GM18499 (cell line): ENCODE measurements around the gene HYLS1.
"Not testable (repeated sequence)": the region's sequence is repeated elsewhere in the genome, so short reads cannot be mapped to it uniquely, and the experiment has no call there.

Source experiments
- ATAC-seq: cut with Tn5 transposase; IDR thresholded peaks from one replicate; pipeline ENCODE4 v1.9.1; 2021; ENCODE audit warnings: moderate number of reproducible peaks; ENCODE audit not compliant: insufficient read depth, unreplicated experiment

The HYLS1 gene

DNA sequence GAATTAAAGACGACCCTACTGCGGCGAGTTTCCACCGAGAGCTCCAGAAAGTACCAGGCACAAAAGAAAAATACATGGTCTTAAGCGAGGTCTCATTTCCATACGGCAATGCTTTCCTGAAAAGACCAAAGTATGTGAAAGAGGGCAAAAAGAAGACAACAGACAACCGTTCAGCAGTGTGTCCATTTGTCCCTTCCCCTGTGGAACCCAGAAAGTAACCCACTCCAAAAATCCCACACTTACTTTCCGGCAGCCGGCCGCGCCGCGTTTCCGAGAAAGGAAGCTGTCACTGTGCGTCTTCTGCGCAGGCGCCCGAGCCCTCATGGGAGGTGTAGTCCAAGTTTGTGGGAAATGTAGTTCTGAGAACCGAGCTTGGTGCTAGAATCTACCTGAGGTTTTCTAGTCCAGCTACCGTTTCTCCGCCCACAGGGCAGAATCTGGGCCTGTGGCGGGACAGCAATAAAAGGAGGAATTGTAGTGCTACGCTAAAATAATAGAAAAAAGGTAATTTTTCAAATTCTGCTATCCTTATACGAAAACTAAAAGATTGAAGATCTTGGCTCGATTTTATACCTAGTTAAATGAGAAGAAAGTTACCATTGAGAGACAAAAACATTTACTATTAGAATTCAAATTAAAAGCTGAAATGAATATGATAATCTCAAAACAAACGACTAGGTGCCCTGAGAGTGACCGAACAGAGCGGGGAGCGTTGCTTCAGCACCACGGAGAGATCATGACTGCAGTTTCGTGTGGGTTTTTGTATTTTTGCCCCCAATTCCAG lies 15.7 kb downstream of the HYLS1 start, which contains the start of gene PUS3:
Gene PUS3 (minus strand): TSS at position 280 of the 784 bp plus-strand sequence. CDS start 6,922 bp downstream, outside the sequence.
- ATAC-seq: peak; percentile 79

DNA sequence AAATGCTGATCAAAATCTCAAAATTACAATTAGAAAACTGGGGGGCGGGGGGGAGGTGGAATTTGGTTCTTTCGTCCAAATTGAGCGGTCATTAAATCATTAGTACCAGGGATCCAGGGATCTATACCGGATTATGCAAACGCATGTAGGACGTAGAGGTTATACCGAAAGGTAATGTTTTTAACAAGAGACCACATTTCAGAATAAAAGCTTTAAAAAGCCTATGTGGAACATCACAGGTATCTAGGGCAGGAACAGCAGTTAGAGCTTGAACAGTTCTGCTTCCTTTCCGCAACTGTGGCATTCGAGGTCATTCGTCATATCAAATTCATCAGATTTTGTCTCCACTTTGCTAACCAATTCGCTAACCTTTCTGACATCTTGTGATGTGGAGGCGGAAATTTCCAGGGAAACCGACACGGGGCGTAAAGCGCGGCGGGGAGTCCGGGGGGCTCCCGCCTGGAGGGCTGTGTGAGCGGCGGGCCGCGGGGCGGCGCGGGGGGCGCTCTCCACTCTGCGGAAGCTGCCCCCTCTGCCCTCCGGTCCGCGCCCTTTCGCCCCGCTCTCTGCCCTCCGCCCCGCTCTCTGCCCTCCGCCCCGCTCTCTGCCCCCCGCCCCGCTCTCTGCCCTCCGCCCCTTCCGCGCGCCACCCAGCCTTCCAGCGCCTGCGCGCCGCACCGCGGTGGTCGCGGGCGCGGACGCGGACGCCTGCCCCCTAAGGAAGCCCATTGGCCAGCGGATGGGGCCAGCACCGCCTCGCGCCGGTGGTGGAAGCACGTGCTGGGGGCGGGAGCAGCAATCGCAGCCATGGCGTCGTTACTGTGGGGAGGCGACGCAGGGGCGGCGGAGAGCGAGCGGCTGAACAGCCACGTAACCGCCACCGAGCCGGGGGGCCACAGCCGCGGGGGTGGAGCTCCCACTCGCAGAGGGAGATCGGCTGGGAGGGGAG lies 16.5 kb downstream of the HYLS1 start, which contains the start of gene DDX25:
Gene DDX25 (plus strand): TSS at position 798 of the 949 bp plus-strand sequence. CDS start 10 bp downstream, at position 808.
- no peak for ATAC-seq

DNA sequence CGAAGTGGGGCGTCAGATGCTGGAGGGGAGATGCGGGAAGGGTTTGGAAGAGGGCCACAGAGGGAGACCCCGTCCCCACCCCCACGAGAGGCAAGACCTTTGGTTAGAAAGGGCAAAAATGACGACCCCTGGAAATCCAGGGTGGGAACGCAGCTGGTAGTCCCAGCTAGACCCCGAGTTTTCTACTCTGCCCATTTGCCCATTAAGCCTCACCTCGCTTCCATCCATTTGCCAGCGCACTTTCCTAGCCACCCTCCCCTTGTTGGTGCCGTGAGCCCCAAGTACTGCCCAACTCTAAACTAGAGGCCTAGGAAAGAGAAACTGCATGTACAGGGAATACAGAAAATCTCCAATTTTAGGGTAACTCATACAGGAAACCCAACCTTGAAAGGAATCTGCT lies 17.2 kb downstream of the HYLS1 start:
- ATAC-seq: no peak

DNA sequence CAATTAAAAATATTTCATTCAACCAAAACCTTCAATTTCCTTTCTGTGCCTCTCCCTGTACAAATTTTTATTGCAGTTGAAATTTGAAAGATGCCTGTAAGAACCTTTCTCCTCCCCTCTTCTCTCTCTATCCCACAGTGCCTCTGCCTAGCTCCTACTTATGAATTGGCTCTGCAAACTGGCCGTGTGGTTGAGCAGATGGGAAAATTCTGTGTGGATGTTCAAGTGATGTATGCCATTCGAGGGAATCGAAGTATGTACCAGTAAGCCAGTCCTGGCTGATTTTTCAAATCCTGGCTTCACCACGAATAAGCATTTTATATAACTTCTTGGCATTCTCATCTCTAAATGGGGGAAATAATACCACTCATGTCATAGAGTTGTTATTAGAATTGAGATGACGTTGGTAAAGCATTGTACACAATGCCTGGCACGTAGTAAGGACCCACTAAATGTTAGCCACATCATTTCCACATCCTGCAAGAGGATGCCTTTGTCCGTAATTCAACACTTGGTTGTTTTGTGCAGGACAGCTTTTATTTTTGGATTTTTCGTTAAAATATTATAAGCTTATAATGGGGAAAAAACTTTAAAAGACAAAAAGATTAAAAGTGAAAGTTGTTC lies 22.9 kb downstream of the HYLS1 start:
- ATAC-seq: no peak

DNA sequence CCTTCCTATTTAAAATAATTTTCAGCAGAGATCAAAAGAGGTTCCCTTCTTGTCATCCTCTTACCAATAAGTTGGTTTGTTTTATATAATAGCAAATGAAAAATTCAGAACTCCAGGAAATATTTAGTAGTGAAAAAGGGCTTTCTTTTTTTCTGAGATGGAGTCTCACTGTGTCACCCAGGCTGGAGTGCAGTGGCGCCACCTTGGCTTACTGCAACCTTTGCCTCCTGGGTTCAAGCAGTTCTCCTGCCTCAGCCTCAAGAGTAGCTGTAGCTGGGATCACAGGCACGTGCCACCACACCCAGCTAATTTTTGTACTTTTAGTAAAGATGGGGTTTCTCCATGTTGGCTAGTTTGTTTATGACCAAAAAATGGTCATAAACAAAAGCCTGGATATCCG lies 27.1 kb downstream of the HYLS1 start:
- not testable (repeated sequence) for ATAC-seq

DNA sequence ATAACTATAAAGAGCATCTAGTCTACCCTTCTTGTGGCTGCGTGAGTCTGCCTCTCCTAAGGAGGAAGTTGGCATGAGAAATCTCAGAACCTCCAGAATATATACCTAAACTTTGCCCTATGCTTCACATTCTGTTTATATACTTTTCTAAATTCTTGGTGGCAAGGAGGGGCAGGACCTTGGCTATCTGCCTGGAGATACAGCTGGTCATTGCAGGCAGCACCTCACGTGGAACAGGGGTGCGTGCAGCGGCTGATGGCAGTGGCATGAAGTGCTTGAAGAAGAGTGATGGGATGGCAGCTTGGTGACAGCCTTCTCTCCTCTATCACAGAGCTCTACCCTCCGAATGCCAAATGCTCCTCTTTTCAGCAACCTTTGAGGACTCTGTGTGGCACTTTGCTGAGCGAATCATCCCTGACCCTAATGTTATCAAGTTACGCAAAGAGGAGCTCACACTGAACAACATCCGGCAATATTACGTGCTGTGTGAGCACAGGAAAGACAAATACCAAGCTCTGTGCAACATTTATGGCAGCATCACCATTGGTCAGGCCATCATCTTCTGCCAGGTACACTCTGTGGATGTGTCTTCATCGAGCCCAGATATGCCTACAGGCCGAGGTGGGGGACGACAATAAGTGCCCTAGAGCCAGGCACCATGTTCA lies 29.3 kb downstream of the HYLS1 start:
- no peak for ATAC-seq

DNA sequence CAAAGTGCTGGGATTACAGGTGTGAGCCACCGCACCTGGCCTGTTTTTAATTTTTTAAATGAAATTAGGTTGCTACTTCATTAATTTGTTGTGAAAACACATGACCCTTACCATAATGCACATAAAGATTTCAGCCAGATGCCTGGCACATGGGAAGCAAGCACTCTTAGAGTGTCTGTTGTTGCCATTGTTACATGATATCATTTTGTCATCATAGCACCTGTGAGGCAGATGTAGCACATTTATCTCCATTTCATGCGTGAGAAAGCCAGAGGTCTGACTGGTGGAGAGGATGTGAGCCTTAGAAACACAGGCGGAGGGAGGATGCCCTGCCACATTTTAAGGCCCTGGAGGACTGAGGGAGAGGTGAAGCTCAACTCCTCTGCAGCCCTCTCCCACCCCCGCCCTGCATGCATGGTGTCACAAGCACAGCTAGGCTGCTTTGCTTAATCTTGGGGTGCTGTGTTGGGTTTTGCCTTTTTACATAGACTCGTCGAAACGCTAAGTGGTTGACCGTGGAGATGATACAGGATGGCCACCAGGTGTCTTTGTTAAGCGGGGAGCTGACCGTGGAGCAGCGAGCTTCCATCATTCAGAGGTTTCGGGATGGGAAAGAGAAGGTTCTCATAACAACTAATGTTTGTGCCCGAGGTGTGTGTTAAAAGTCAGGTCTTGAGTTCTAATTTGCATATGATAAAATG lies 30.8 kb downstream of the HYLS1 start:
- ATAC-seq: no peak

DNA sequence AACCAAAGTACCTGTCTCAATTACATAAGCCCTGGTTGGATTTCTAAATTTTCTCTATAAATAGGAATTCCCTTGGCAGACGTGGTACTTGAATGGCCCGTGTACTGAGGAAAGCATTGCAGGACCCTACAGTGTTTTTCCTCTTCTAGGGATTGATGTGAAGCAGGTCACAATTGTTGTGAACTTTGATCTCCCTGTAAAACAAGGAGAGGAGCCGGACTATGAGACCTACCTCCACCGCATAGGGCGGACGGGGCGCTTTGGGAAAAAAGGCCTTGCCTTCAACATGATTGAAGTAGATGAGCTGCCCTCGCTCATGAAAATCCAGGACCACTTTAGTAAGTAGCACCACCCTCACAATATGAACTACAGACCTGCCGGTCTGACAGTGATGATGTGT lies 33.6 kb downstream of the HYLS1 start:
- ATAC-seq: no peak

DNA sequence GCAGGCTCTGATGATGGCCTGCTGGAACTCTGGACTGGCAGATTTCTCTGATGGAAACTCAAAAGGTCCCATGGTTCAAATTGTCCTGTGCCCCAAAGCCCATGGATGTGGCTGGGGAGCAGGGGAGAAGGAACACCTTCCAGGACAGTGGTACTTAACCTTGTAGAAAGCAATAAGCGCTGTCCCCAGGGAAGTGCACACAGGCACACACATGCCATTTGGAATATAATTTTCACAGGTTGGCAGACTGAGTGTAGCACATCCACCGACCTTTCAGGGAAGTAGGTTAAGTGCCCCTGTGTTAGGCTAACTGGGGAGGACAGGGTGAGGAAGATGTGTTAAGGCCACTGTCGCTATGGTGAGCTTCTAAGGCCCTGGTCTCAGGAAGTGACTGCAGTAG lies 34.7 kb downstream of the HYLS1 start:
- no peak for ATAC-seq

DNA sequence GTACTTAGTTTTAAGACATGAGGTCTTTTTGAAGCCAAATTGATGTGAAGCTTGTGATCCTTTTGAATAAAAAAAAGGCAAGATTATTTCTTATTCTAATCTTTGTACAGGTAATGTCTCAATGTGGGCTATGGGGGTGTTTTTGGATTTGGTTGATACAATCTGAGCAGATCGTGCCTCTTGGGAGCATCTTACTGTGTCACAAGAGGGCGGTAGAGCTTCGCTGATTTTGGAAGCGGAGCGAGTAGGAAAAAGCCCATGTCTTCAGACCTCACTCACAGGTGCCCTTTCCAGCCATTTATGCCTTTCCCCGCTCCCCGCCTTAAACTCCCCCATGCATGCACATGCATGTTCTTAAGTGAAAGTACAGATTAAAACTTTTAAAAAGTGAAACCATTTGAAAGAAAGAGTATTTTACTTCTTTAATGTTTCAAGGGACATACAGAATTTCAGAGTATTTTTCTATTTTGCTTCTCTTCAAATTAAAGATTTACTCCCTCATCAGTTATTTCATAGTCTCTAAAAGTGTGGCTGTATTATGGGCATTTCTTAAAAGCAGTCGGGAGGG lies 35.6 kb downstream of the HYLS1 start:
- ATAC-seq: no peak

DNA sequence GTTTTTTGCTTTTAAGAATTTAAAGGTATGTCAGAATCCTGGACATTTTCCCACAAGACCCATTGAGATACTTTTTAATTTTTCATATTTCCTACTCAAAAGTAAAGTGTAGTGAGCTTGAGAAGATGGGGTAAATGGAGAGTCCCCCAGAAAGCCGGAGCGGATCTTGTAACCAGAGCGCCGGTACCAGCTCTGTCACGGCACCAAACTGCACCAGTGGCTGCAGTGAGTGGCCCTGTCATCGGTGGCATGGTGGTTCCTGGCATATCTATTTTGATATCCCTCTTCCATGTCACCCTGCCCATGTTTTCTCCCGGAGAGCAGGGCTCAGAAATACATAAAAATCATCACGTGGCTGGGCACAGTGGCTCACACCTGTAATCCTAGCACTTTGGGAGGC lies 36.2 kb downstream of the HYLS1 start:
- ATAC-seq: no peak

DNA sequence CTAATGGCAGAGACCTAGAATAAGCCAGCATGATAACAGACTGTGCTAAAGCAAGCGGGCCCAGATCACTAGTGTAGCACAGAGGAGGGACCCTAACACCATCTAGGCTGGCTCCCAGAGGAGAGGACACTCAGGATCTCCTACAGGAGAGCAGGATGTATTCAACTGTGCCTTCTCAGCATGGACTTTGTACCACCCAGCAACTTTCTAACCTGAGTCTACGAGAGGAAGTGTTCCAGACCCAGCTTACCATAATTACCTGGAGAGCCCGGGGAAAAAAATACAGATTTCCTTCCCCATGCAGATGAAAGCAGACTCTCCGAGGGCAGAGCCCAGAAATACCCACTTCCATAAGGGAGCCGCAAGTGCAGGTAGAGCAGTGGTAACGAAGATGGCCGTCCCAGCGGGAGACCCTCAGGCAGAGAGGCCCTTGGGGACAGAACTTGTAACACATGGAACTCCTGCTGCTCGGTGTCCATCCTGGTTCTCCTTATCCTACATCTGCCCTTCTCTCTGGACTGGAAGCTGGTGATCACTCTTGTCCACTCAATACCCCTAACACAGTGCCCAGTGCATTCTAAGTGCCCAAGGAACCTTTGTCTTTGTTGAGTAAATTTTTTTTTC lies 37.0 kb downstream of the HYLS1 start:
- ATAC-seq: no peak

DNA sequence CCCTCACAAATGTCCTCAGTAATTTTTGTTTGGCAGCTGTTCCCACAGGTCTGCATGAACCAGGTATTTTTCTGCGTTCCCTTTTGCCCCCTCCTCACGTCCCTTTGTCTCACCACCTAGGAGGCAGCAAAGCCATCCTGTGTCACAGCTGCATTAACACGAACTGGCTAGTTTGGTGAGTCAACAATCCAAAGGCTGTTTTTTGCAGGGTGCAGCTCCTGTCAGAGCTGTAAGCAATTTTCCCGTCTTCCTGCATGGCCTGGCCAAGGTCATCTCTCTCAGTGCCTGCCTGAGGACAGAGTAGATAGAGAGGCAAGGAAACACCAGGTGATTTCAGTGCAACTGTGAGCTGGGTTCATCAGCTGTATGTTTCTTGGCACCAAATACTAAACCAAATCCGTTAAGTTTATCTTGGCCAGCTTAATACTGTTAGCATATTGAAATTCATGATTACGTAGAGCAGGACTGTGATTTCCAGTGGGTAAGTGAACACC lies 37.8 kb downstream of the HYLS1 start:
- no peak for ATAC-seq

DNA sequence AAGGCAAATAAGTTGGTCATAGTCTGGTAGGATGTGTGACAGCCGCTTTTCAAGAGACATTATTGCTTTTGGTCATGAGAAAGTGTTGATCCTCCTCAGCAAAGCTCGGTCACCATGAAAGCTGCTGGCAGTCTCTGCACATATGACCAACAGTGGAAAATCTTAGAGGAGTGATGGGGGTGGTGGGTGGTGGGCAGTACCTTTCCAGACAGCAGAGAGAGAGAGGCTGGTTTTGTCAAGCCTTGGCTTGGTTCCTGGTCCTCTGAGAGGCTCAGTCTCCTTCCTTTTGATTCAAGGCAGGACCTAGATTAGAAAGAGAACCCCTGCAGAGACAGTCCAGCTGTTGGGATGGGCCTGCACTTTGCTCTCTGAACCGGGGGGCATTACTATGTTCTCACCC lies 38.3 kb downstream of the HYLS1 start:
- no peak for ATAC-seq

DNA sequence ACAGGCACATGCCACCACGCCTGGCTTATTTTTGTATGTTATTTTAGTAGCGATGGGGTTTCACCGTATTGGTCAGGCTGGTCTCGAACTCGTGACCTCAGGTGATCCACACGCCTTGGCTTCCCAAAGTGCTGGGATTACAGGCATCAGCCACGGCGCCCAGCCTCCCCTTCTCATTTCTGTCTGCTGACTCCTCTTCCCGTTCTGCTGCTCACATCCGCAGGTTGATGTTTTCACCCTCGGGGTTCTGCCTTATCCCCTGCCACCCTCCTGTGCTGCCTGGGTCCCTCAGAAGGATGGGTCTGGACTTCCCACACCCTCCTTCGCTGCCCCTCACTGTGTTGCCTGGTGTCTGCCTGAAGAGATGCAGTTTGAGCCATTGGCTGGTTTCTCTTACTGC lies 39.2 kb downstream of the HYLS1 start:
- no peak for ATAC-seq

DNA sequence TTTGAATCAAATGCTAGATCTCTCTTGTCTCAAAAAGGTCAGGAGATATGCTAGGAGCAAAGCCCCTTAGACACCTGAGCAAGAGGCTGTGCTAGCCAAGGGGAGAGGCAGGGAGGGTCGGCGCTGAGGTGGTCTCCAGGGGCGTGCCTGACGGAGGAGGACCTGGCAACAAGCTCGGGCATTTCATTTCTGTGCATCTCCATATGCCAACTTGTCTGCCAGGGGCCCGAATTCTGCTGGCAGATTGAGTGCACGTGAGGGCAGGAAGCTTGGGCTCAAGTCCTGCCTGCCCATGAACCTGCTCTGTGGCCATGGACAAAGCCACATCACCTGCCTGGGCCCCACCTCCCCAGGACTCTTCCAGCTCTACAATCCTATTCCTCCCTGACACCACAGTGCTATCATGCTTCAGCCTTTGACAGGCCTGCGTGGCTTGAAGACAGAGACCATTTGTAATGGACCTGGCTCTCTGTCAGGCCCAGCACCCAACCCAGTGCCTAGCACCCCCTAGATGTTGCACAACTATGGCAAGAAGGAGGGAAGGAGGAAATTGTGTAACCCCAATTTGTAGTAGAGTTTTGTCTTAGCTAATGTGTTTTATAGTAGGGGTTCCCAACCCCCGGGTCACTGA lies 42.1 kb downstream of the HYLS1 start:
- ATAC-seq: no peak

DNA sequence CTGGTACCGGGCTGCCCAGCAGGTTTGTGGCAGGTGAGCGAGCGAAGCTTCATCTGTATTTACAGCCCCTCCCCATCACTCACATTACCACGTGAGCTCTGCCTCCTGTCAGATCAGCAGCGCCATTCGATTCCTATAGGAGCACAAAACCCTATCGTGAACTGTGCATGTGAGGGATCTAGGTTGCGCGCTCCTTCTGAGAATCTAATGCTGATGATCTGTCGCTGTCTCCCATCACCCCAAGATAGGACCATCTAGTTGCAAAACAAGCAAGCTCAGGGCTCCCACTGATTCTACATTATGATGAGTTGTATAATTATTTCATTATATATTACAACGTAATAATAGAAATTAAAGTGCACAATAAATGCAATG lies 42.6 kb downstream of the HYLS1 start:
- no peak for ATAC-seq

DNA sequence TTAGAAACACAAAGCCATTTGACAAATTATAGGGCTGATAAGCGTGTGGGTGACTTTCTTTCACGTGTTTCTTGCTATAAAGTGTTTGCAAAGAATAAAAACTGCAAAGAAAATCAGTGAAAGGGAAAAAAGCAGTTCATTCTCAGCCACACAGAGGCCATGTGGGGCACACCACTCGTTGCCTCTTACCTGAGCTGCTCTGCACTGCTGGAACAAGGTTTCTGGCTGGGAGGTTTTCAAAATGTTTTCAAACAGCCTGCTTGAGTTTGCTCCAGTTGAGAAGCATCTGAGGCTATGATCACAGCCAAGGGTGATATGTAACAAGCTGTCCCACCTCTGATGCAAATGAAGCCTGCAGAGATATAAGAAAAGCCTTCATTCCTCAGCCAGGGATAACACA lies 43.6 kb downstream of the HYLS1 start:
- no peak for ATAC-seq
